Neural progenitor cell (in vitro differentiated cells): ENCODE measurements around the gene CLTCL1.

ENCODE experiments used
- CTCF ChIP-seq: fragments of 200-600 bp; sonication (generic); IDR thresholded peaks from 2 replicates; pipeline ENCODE4 v1.5.1; 2017; ENCODE audit warnings: antibody characterized with exemption, mild to moderate bottlenecking
- EZH2phosphoT487 ChIP-seq: fragments of 200-600 bp; sonication (generic); IDR thresholded peaks from 2 replicates; pipeline ENCODE4 v1.6.1; 2017; ENCODE audit warnings: antibody characterized with exemption

- TF ChIP-seq CTCF (no peak), EZH2phosphoT487 (no peak)
Measured at GRCh38 chr22:19174106-19175025, 117.2 kb downstream of the CLTCL1 start.
